ENCODE results near the gene C8A.

The C8A gene

GRCh38 chr1:56850411-56850810, 4.2 kb upstream of the C8A start:
- H3K4me3 ChIP-seq (ENCODE audit: low read depth, low read length), result no peak overlapping the region
- TF ChIP-seq MAX (IDR thresholded peaks at IDR 0.05; ENCODE audit: low read depth, low read length) (no peak), MYC (IDR thresholded peaks at IDR 0.05; ENCODE audit: low read depth, low read length) (no peak), CTCF (IDR thresholded peaks at IDR 0.05; ENCODE audit: low read depth, low read length) (no peak), POLR2A (IDR thresholded peaks at IDR 0.05; ENCODE audit: extremely low read depth, insufficient read length) (no peak)
- DNase-seq (ENCODE audit: low read depth), result no peak

GRCh38 chr1:56850922-56851321, 3.7 kb upstream of the C8A start:
- no peak for DNase-seq (ENCODE audit: low read depth)
- H3K4me3 ChIP-seq (ENCODE audit: low read depth, low read length), result no peak overlapping the region
- TF ChIP-seq POLR2A (IDR thresholded peaks at IDR 0.05; ENCODE audit: extremely low read depth, insufficient read length) (no peak), MAX (IDR thresholded peaks at IDR 0.05; ENCODE audit: low read depth, low read length) (no peak), MYC (IDR thresholded peaks at IDR 0.05; ENCODE audit: low read depth, low read length) (no peak)

GRCh38 chr1:56852476-56852875, 2.1 kb upstream of the C8A start:
- TF ChIP-seq POLR2A (IDR thresholded peaks at IDR 0.05; ENCODE audit: extremely low read depth, insufficient read length) (no peak), CTCF (IDR thresholded peaks at IDR 0.05; ENCODE audit: low read depth, low read length) (no peak), MYC (IDR thresholded peaks at IDR 0.05; ENCODE audit: low read depth, low read length) (no peak), MAX (IDR thresholded peaks at IDR 0.05; ENCODE audit: low read depth, low read length) (no peak)

GRCh38 chr1:56855190-56855589, 593 bp downstream of the C8A start:
- DNase-seq (ENCODE audit: low read depth), result no peak
- no peak for TF ChIP-seq MAX (IDR thresholded peaks at IDR 0.05; ENCODE audit: low read depth, low read length)
- no peak for TF ChIP-seq POLR2A (IDR thresholded peaks at IDR 0.05; ENCODE audit: extremely low read depth, insufficient read length)
- TF ChIP-seq CTCF (IDR thresholded peaks at IDR 0.05; ENCODE audit: low read depth, low read length), result no peak
- no peak for TF ChIP-seq MYC (IDR thresholded peaks at IDR 0.05; ENCODE audit: low read depth, low read length)
- no peak overlapping the region for H3K4me3 ChIP-seq (ENCODE audit: low read depth, low read length)

More at GRCh38 chr1:56852476-56852875, 2.1 kb upstream of the C8A start:
- no peak overlapping the region for H3K4me3 ChIP-seq (ENCODE audit: low read depth, low read length)
- DNase-seq (ENCODE audit: low read depth), result no peak

GRCh38 chr1:56856186-56856585, 1.6 kb downstream of the C8A start:
- TF ChIP-seq POLR2A (IDR thresholded peaks at IDR 0.05; ENCODE audit: extremely low read depth, insufficient read length) (no peak), CTCF (IDR thresholded peaks at IDR 0.05; ENCODE audit: low read depth, low read length) (no peak), MAX (IDR thresholded peaks at IDR 0.05; ENCODE audit: low read depth, low read length) (no peak)
- no peak overlapping the region for H3K4me3 ChIP-seq (ENCODE audit: low read depth, low read length)
- no peak for DNase-seq (ENCODE audit: low read depth)

GRCh38 chr1:56859287-56859686, 4.7 kb downstream of the C8A start:
- no peak overlapping the region for H3K4me3 ChIP-seq (ENCODE audit: low read depth, low read length)
- TF ChIP-seq MYC (IDR thresholded peaks at IDR 0.05; ENCODE audit: low read depth, low read length) (no peak), POLR2A (IDR thresholded peaks at IDR 0.05; ENCODE audit: extremely low read depth, insufficient read length) (no peak), MAX (IDR thresholded peaks at IDR 0.05; ENCODE audit: low read depth, low read length) (no peak), CTCF (IDR thresholded peaks at IDR 0.05; ENCODE audit: low read depth, low read length) (no peak)
- DNase-seq (ENCODE audit: low read depth), result no peak
